NCI-H82 treated with DMSO at 0.1 percent for 48 hours (cell line): ENCODE data around the gene ABCB10.
"Not testable (repeated sequence)": the region's sequence is repeated elsewhere in the genome, so short reads cannot be mapped to it uniquely, and the experiment has no call there.

Experiments used
- DNase-seq: peaks from one replicate; lab custom pipeline; 2025; ENCODE audit not compliant: unreplicated experiment; lab: John Stamatoyannopoulos, UW

The ABCB10 gene

GRCh38 chr1:229480495-229480894 lies 78.0 kb downstream of the ABCB10 start:
- DNase-seq = no peak

GRCh38 chr1:229479660-229480399 lies 78.7 kb downstream of the ABCB10 start:
- no peak for DNase-seq

DNA sequence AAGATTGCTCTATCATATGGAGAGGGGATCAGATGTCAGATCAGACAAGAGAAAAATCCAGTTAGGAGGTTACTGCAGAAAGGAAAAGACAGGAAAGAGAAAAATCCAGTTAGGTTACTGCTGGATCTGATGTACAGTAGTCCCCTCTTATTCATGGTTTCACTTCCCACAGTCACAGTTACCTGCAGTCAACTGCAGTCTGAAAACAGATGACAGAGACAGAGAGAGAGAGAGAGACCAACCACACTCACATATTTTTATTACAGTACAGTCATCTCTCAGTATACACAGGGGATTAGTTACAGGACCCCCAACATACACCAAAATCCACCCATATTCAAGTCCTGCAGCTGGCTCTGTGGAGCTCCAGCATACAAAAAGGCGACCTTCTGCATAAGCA lies 79.7 kb downstream of the ABCB10 start:
- DNase-seq = peak; percentile 86

- DNase-seq = not testable (repeated sequence)
These were observed 82.6 kb downstream of the ABCB10 start for GRCh38 chr1:229475859-229476258.

GRCh38 chr1:229474509-229474908 lies 84.0 kb downstream of the ABCB10 start:
- no peak for DNase-seq

GRCh38 chr1:229471175-229471574 lies 87.3 kb downstream of the ABCB10 start:
- no peak for DNase-seq

GRCh38 chr1:229470406-229471043 lies 88.0 kb downstream of the ABCB10 start:
- DNase-seq = no peak

DNA sequence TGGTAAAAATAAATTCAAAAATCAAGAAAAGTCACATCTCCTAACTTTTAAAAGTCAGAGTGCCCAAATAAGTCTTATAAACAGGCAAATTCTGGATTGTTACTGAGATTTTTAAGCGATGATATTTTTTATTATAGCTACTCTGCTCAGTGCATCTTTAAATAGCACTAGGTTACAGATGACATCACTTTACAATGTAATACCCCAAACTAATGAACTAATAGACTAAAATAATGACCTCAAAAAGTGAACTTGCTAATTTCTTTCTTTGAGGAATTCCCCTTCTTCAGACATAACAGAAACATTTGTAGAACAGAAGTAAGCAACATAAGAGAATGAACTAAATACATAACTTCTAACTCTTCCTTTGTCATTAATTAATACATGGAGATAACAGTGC lies 91.6 kb downstream of the ABCB10 start:
- DNase-seq = no peak
